Activated naive CD4-positive, alpha-beta T cell treated with anti-CD3 and anti-CD28 coated beads for 36 hours (primary cell): Measurements from ENCODE around the gene FBLIM1. TPM values are rescaled to one million over a fixed set of nuclear protein-coding genes. Genes with fewer than 3 reads are reported as not detected.
"Not testable (repeated sequence)": the region's sequence is repeated elsewhere in the genome, so short reads cannot be mapped to it uniquely, and the experiment has no call there.

ENCODE experiments used
- CTCF ChIA-PET: fragments of 350-600 bp; sonication (Branson Sonifier 250); formaldehyde crosslinking; loops from one replicate; lab custom pipeline; 2021; ENCODE audit warnings: antibody characterized with exemption; lab: Charles Lee
- DNase-seq: peaks from one replicate; pipeline ENCODE4 v3.0.0-alpha.2; 2020
- H3K27ac Mint-ChIP-seq: one replicate; pipeline ENCODE4 v1.8.0; 2021; ENCODE audit warnings: mild to moderate bottlenecking, mixed read lengths
- H3K27me3 Mint-ChIP-seq: one replicate; pipeline ENCODE4 v1.8.0; 2021; ENCODE audit warnings: low read depth, mixed read lengths
- H3K36me3 Mint-ChIP-seq: one replicate; pipeline ENCODE4 v1.8.0; 2021; ENCODE audit warnings: low read depth, mixed read lengths
- H3K4me1 Mint-ChIP-seq: one replicate; pipeline ENCODE4 v1.8.0; 2021; ENCODE audit warnings: low read depth, mixed read lengths
- H3K4me3 Mint-ChIP-seq: one replicate; pipeline ENCODE4 v1.8.0; 2021; ENCODE audit warnings: mild to moderate bottlenecking, moderate library complexity, mixed read lengths
- H3K9me3 Mint-ChIP-seq: one replicate; pipeline ENCODE4 v1.8.0; 2021; ENCODE audit warnings: mixed read lengths
- intact Hi-C: fragments of 100-400 bp; cut with micrococcal nuclease; formaldehyde crosslinking; loops from one replicate; pipeline ENCODE4 v1.15.1; 2023
- total RNA-seq, 2 experiments: library from RNA; stranded (reverse); gene quantifications; one replicate each; pipeline ENCODE4 v1.2.3, GENCODE V29; 2021

The FBLIM1 gene
- total RNA-seq, 2 experiments from 2014 or later: not detected

DNA sequence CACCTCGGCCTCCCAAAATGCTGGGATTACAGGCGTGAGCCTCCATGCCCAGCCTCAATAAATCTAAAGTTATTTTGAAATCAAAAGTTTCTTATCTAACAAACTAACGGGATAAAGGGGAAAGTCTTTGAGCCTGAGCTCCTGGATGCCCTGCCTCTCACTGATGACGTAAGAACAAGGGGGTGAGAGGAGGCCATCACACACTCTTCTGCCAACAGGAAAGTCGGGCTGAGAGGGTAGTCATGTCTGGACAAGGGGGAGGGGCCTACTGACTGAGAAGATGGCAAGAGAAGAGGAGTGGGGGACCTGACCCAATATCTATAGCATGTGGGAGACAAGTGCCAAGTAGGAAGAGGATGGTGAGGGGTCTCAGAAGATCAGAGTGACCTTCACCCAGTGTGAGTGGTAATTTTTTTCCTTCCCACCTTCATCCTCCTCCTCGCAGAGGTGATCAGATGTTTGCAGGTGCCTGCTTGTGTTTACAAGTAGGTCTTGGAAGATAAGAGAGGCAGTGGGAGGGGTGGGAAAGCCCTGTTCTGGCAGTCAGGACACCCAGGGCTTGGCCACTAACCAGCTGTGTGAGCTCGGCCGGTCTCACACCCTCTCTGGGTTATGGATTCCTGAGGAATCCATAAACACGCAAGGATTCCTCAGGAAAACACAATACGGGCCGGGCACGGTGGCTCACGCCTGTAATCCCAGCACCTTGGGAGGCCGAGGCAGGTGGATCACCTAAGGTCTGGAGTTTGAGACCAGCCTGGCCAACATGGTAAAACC lies 39.2 kb downstream of the FBLIM1 start:
- H3K27me3 Mint-ChIP-seq: no peaks in the 10 kb centered on the region
- H3K27ac Mint-ChIP-seq: no peak overlapping the region
- no peaks in the 10 kb centered on the region for H3K4me1 Mint-ChIP-seq
- intact Hi-C loops: loop anchor here (10.0 kb wide), 1 partner anchor 387 kb away; no protein-coding TSS in a partner anchor
- no peaks in the 10 kb centered on the region for H3K9me3 Mint-ChIP-seq
- no peak for DNase-seq
- CTCF ChIA-PET: interaction anchor here (1.8 kb wide), 1 partner anchor 15 kb away, joined by 5 read pairs; no protein-coding TSS in a partner anchor
- H3K36me3 Mint-ChIP-seq: no peaks in the 10 kb centered on the region
- H3K4me3 Mint-ChIP-seq: no peak overlapping the region

DNA sequence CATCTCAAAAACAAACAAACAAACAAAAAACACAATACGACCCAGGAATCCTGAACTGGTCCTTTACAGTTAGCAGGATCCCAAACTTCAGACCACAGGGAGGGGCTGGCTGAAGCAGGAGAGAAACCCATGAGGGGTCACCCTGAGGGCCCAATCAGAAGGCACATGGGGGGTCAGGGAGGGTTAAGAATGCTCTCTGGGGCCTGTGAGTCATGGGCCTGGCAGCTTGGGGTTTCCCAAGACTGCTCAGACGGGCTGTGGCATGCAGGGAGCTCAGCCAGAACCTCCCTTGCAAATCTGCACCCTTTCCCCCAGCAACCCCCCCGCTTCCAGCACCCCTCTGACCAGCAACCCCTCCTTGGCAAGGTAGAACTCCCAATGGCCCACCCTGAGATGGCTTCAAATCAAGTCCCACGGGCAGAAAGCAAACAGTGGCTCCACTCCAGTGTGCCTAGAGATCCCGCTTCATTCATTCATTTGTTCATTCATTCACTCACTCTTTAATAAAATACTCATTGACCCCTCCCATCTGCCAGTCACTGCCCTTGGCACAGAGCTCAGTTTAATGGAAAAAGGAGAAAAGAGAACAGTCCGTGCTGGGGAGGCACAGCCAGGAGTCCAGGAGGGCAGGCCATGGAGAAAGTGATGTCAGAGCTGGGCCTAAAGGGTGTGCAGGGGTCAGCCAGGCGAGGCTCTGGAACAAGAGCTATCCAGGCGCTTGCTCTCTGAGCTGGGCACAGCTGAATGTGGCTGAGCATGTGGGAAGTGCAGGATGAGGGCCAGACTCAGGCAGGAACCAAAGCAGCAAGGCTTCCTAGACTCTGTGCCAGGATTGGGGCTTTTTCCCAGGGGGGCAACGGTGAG lies 40.6 kb downstream of the FBLIM1 start:
- Mint-ChIP-seq H3K36me3 (no peaks in the 10 kb centered on the region), H3K4me1 (no peaks in the 10 kb centered on the region), H3K4me3 (no peak overlapping the region), H3K9me3 (no peaks in the 10 kb centered on the region), H3K27ac (no peak overlapping the region), H3K27me3 (no peaks in the 10 kb centered on the region)
- peak; percentile 46 for DNase-seq
- CTCF ChIA-PET: interaction anchor here (0.7 to 1.2 kb wide), 2 partner anchors 16 to 196 kb away, joined by 3 read pairs; no protein-coding TSS in a partner anchor
- intact Hi-C loops: loop anchor here (10.0 kb wide), 1 partner anchor 386 kb away; no protein-coding TSS in a partner anchor

DNA sequence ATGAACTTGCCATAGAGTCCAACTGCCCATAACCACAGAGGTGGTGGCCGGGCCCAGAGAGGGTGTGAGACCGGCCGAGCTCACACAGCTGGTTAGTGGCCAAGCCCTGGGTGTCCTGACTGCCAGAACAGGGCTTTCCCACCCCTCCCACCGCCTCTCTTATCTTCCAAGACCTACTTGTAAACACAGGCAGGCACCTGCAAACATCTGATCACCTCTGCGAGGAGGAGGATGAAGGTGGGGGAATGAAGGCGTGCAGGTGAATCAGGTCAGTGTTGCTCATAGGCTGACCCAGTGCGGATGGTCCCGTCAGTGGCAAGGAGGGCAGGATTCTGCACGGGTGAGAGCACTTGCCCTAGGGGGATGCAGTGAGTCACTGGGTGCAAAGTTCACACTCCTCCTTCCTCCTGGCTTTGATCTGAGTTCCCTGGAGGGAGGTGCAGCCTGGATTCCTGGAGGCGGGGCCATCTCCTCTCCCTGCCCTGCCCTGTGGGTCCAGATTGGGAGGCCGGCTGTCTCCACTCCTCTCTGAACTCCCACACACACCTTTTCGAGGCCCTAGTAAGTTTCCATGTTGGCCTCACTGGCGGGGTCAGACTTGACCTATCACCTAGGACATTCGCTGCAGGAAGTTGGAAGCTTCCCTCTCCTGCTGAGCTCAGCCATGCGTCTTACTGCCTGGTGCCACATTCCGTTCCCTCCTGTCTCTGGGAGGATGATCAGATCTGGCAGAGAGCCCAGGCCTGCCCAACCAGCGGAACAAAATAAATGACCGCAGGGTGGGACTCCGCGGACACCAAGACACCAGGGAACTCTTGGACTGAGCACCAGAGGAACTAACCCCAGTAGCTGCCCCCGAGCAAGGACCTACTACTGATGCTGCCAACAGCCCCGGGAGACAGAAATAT lies 41.6 kb downstream of the FBLIM1 start:
- Mint-ChIP-seq H3K9me3 (no peaks in the 10 kb centered on the region), H3K27me3 (no peaks in the 10 kb centered on the region), H3K4me3 (no peak overlapping the region), H3K27ac (no peak overlapping the region), H3K36me3 (no peaks in the 10 kb centered on the region), H3K4me1 (no peaks in the 10 kb centered on the region)
- CTCF ChIA-PET: interaction anchor here (1.2 kb wide), 1 partner anchor 16 kb away, joined by 5 read pairs; no protein-coding TSS in a partner anchor
- intact Hi-C loops: loop anchor here (10.0 kb wide), 1 partner anchor 385 kb away; no protein-coding TSS in a partner anchor
- no peak for DNase-seq

DNA sequence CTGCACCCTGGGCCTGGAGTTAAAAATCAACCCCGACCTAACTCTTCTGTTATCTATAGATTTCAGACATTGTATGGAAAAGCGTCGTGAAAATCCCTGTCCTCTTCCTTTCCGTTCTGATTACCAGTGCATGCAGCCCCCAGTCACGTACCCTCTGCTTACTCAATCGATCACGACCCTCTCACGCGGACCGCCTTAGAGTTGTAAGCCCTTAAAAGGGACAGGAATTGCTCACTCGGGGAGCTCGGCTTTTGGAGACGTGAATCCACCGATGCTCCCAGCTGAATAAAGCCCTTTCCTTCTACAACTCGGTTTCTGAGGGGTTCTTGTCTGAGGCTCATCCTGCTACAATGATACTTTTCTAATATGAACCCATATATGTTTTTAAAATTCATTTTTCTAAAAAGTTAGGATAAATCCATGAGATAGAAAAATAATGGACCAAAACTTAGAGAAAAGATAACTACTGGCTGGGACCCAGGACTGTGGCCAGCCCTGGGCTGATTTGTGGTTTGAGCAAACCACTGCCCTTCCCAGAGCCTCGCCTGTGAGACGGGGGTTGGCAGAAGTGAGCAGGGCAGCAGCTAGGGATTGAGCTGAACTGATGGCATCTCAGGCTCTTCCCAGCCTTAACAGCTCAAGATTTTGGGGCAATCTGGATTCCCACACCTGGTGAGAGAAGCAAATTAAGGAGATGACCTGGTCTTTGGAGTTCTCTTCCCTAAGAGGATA lies 43.8 kb downstream of the FBLIM1 start:
- intact Hi-C loops: no loop called here
- CTCF ChIA-PET: interaction anchor here (0.6 to 2.8 kb wide), 5 partner anchors 11 to 314 kb away, joined by 3 to 9 read pairs (median 3); no protein-coding TSS in a partner anchor
- no peaks in the 10 kb centered on the region for H3K4me1 Mint-ChIP-seq
- H3K27me3 Mint-ChIP-seq: no peaks in the 10 kb centered on the region
- H3K27ac Mint-ChIP-seq: no peak overlapping the region
- no peak overlapping the region for H3K4me3 Mint-ChIP-seq
- no peaks in the 10 kb centered on the region for H3K36me3 Mint-ChIP-seq
- DNase-seq: no peak
- H3K9me3 Mint-ChIP-seq: no peaks in the 10 kb centered on the region

DNA sequence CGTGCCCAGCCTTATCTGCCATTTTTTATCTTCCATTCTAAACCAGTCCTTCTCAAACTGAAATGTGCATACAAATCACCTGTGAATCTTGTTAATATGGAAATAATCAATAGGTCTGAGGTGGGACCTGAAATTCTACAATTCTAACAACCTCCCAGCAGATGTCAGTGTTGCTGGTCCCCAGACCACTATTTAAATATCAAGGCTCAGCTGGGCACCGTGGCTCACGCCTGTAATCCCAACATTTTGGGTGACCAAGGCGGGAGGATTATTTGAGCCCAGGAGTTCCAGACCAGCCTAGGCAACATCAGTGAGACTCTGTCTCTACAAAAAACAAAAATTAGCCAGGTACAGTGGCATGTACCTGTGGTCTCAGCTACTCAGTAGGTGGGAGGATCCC lies 44.8 kb downstream of the FBLIM1 start:
- Mint-ChIP-seq H3K9me3 (no peaks in the 10 kb centered on the region), H3K4me1 (no peaks in the 10 kb centered on the region), H3K4me3 (no peak overlapping the region), H3K27me3 (no peaks in the 10 kb centered on the region), H3K27ac (no peak overlapping the region), H3K36me3 (no peaks in the 10 kb centered on the region)
- CTCF ChIA-PET: interaction anchor here (0.8 to 2.8 kb wide), 7 partner anchors 11 to 252 kb away, joined by 3 to 8 read pairs (median 4); no protein-coding TSS in a partner anchor
- DNase-seq: peak; percentile 32
- intact Hi-C loops: loop anchor here (1.0 kb wide), 3 partner anchors 191 to 253 kb away; no protein-coding TSS in a partner anchor

DNA sequence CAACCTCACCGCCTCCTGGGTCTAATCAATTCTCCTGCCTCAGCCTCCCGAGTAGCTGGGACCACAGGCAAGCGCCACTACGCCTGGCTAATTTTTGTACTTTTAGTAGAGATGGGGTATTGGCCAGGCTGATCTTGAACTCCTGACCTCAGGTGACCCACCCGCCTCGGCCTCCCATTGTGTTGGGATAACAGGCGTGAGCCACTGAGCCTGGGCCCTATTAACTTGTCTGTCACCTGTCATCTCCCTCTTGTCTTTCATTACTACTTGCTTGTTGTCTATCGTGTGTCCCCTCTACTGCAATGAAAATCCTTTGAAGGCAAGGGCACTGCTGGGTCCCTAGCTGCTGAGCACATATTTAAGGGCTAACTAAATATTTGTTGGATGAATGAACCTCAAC lies 45.5 kb downstream of the FBLIM1 start:
- CTCF ChIA-PET: interaction anchor here (0.8 to 2.8 kb wide), 7 partner anchors 11 to 252 kb away, joined by 3 to 8 read pairs (median 4); no protein-coding TSS in a partner anchor
- Mint-ChIP-seq H3K27ac (no peak overlapping the region), H3K36me3 (no peaks in the 10 kb centered on the region), H3K27me3 (no peaks in the 10 kb centered on the region), H3K4me3 (no peak overlapping the region), H3K4me1 (no peaks in the 10 kb centered on the region), H3K9me3 (no peaks in the 10 kb centered on the region)
- intact Hi-C loops: no loop called here
- DNase-seq: no peak

DNA sequence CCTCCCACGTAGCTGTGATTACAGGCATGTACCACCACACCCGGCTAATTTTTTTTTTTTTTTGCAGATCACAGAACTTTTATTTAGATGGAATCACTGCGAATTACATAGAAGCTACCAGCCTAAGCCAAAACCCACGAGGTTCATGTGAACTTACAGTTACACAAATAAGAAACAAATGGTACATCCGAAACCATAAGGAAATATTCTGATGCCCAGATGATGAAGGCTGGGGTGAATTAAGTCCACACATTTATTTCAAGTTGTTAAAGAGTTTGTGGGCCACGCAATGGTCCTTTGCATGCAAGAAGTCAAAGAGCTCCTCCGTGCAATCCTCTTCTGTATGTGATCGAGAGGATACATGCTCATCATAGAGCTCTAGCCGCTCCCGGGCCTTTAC lies 48.5 kb downstream of the FBLIM1 start:
- intact Hi-C loops: no loop called here
- no peaks in the 10 kb centered on the region for H3K4me1 Mint-ChIP-seq
- no peak overlapping the region for H3K27ac Mint-ChIP-seq
- H3K9me3 Mint-ChIP-seq: no peaks in the 10 kb centered on the region
- H3K36me3 Mint-ChIP-seq: no peaks in the 10 kb centered on the region
- no peak overlapping the region for H3K4me3 Mint-ChIP-seq
- no peaks in the 10 kb centered on the region for H3K27me3 Mint-ChIP-seq
- no peak for DNase-seq
- CTCF ChIA-PET: interaction anchor here (0.6 to 2.8 kb wide), 2 partner anchors 12 to 21 kb away, joined by 3 to 9 read pairs; no protein-coding TSS in a partner anchor

DNA sequence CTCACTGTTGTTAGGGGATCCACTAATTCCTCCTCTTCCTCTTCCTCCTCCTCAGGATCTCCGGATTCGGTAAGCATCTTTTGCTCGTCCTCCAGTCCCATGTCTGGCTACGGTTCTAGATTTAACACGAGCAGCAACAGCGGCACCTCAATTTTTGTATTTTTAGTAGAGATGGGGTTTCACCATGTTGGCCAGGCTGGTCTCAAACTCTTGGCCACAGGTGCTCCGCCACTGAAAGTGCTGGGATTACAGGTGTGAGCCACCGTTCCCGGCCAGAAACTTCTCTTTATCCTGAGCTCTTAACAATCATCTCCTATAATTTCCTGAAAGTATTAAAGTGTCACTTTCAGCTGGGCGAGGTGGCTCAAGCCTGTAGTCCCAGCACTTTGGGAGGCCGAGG lies 49.0 kb downstream of the FBLIM1 start, which contains the start of gene UQCRHL:
UQCRHL (minus strand) TSS at position 101 of the 400 bp plus-strand sequence; CDS start at position 101, 0 bp downstream.
- H3K27me3 Mint-ChIP-seq, H3K27ac Mint-ChIP-seq, H3K4me3 Mint-ChIP-seq, intact Hi-C loops, H3K4me1 Mint-ChIP-seq, H3K9me3 Mint-ChIP-seq, DNase-seq, H3K36me3 Mint-ChIP-seq: not testable (repeated sequence)
- CTCF ChIA-PET: interaction anchor here (1.3 to 2.8 kb wide), 2 partner anchors 12 to 16 kb away, joined by 3 to 9 read pairs; no protein-coding TSS in a partner anchor

DNA sequence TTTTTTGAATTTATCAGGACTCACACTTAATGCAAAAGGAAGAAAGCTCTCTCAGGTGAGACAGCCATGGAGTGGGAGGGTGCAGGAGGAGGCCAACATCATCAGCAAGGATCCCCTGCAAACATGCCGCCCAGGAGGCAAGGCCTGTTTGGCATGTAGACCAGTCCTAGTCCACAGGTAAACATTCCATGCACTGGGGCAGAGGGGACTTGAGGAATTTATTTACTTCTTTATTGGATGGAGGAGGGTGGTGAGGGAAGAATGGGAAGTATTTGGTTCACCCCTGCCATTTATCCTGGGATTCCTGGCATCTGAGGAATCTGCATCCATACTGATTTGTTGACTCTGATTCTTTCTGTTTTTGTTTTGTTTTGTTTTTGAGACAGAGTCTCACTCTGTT lies 50.4 kb downstream of the FBLIM1 start:
- DNase-seq: no peak
- Mint-ChIP-seq H3K27ac (no peak overlapping the region), H3K4me1 (no peaks in the 10 kb centered on the region), H3K27me3 (no peaks in the 10 kb centered on the region), H3K4me3 (no peak overlapping the region), H3K9me3 (no peaks in the 10 kb centered on the region), H3K36me3 (no peaks in the 10 kb centered on the region)
- intact Hi-C loops: no loop called here
- CTCF ChIA-PET: interaction anchor here (0.6 to 1.3 kb wide), 3 partner anchors 17 to 886 kb away, joined by 3 to 5 read pairs (median 4); no protein-coding TSS in a partner anchor

DNA sequence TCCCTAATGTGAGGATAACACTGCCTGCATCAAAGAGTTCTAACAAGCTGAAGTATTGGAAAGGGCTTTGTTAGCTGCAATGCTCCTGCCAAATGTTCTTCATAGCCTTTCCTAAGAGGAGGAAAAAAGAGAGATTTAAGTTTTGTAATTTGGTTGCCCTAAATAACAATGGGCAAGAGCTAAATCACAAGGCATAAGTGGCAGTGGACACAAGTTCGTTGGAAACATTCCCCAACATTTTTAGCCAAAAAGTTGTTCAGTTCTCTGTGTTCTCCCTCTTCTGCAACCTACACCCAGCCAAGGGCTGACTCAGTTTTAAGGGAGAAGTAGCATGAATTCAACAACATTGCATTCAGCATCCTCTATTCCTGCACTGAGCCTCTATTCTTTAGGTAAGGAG lies 51.5 kb downstream of the FBLIM1 start:
- CTCF ChIA-PET: interaction anchor here (1.3 kb wide), 1 partner anchor 18 kb away, joined by 4 read pairs; no protein-coding TSS in a partner anchor
- Mint-ChIP-seq H3K4me3 (no peak overlapping the region), H3K4me1 (no peaks in the 10 kb centered on the region), H3K27ac (no peak overlapping the region), H3K36me3 (no peaks in the 10 kb centered on the region), H3K27me3 (no peaks in the 10 kb centered on the region), H3K9me3 (no peaks in the 10 kb centered on the region)
- DNase-seq: no peak
- intact Hi-C loops: no loop called here
